ENCODE measurements around the gene TASOR2. TPM values are rescaled to one million over a fixed set of nuclear protein-coding genes. Genes with fewer than 3 reads are reported as not detected.

Gene TASOR2
- total RNA-seq, 1 experiment from 2014 or later: 57.4 TPM

GRCh38 chr10:5652746-5653145 is 31.9 kb upstream of the TASOR2 start:
- ChIA-PET CTCF (no interaction called here), POLR2A (interaction anchor here (0.6 kb wide), 1 partner anchor 274 kb away, joined by 3 read pairs; no protein-coding TSS in a partner anchor)
- Histone ChIP-seq H3K36me3 (ENCODE audit: control insufficient read depth, insufficient read depth, low read length) (no peaks in the 10 kb centered on the region), H3K4me3 (ENCODE audit: low read depth in 2 of 2, low read length in 2 of 2) (no peak overlapping the region), H3K4me1 (ENCODE audit: control insufficient read depth, insufficient read depth, low read length) (no peaks in the 10 kb centered on the region), H3K27me3 (ENCODE audit: control insufficient read depth, insufficient read depth, low read length) (no peaks in the 10 kb centered on the region), H3K27ac (ENCODE audit: low read length) (no peak overlapping the region), H3K9me3 (ENCODE audit: control insufficient read depth, insufficient read depth, low read depth, low read length) (no peaks in the 10 kb centered on the region)
- no TSS peak for BruUV-seq (replicated peaks)
- TF ChIP-seq TCF7L2 (IDR thresholded peaks at IDR 0.05; ENCODE audit: low read depth, low read length): no peak
- no peak for TF ChIP-seq POLR2AphosphoS5 (IDR thresholded peaks at IDR 0.05; ENCODE audit: low read depth, low read length)
- TF ChIP-seq CTCF (IDR thresholded peaks at IDR 0.05): no peak
- TF ChIP-seq REST (IDR thresholded peaks at IDR 0.05; ENCODE audit: insufficient read depth in 1 of 2, low read depth in 2 of 2, low read length in 1 of 2): no peak
- TF ChIP-seq SIN3A (IDR thresholded peaks at IDR 0.05; ENCODE audit: borderline replicate concordance, insufficient read depth, low read depth, low read length): no peak
- intact Hi-C loops (cut with micrococcal nuclease; ENCODE audit: unreplicated experiment) (no loop called here), in situ Hi-C loops (cut with HindIII; ENCODE audit: low pct_unique_long_range_greater_than_20kb, low sequenced_read_pairs) (no loop called here)
- DNase-seq (ENCODE audit: low read depth, low spot score): no peak
- ATAC-seq: no peak

- no peaks in the 10 kb centered on the region for H3K9me3 ChIP-seq (ENCODE audit: control insufficient read depth, insufficient read depth, low read depth, low read length)
- CTCF ChIA-PET: no interaction called here
- ATAC-seq (no peak), DNase-seq (ENCODE audit: low read depth, low spot score) (no peak)
- no peaks in the 10 kb centered on the region for H3K4me1 ChIP-seq (ENCODE audit: control insufficient read depth, insufficient read depth, low read length)
- no peaks in the 10 kb centered on the region for H3K27me3 ChIP-seq (ENCODE audit: control insufficient read depth, insufficient read depth, low read length)
- H3K27ac ChIP-seq (ENCODE audit: low read length): no peak overlapping the region
- no peaks in the 10 kb centered on the region for H3K36me3 ChIP-seq (ENCODE audit: control insufficient read depth, insufficient read depth, low read length)
- no peak for TF ChIP-seq TCF7L2 (IDR thresholded peaks at IDR 0.05; ENCODE audit: low read depth, low read length)
- no peak for TF ChIP-seq SIN3A (IDR thresholded peaks at IDR 0.05; ENCODE audit: borderline replicate concordance, insufficient read depth, low read depth, low read length)
- TF ChIP-seq CTCF (IDR thresholded peaks at IDR 0.05): no peak
- no peak for TF ChIP-seq REST (IDR thresholded peaks at IDR 0.05; ENCODE audit: insufficient read depth in 1 of 2, low read depth in 2 of 2, low read length in 1 of 2)
- TF ChIP-seq POLR2AphosphoS5 (IDR thresholded peaks at IDR 0.05; ENCODE audit: low read depth, low read length): no peak
- no peak overlapping the region for H3K4me3 ChIP-seq (ENCODE audit: low read depth in 2 of 2, low read length in 2 of 2)
- BruUV-seq (replicated peaks): no TSS peak
- in situ Hi-C loops (cut with HindIII; ENCODE audit: low pct_unique_long_range_greater_than_20kb, low sequenced_read_pairs) (no loop called here), intact Hi-C loops (cut with micrococcal nuclease; ENCODE audit: unreplicated experiment) (no loop called here)
- POLR2A ChIA-PET: no interaction called here
These were observed 30.4 kb upstream of the TASOR2 start for GRCh38 chr10:5654218-5654755.

Data from Panc1 (cell line).